ENCODE data around the gene GP1BB. TPM values are rescaled to one million over a fixed set of nuclear protein-coding genes. Genes with fewer than 3 reads are reported as not detected.
A peak's percentile ranks its signal among the peaks of the same experiment; 100 is the strongest.

The GP1BB gene
- total and polyA plus RNA-seq, 12 donors, result 5.3 to 56.1 (median 9.5) TPM; not detected in 6

GRCh38 chr22:19753996-19754700 is 30.8 kb downstream of the GP1BB start:
- H3K9me3 ChIP-seq, result no peaks in the 10 kb centered on the region
- ATAC-seq, result no peak
- no peaks in the 10 kb centered on the region for H3K36me3 ChIP-seq
- H3K27me3 ChIP-seq, result peaks cover 48 to 80% (median 67%) of the 10 kb centered on the region in 7 donors
- DNase-seq, result no peak
- no peak overlapping the region for H3K4me3 ChIP-seq
- 63 to 69% methylated on average over 14 of the region's 14 CpGs for WGBS, 2 donors
- H3K4me1 ChIP-seq, result peaks cover 5 to 32% (median 26%) of the 10 kb centered on the region in 9 donors
- TF ChIP-seq CTCF (IDR thresholded peaks at IDR 0.05), result no peak
- H3K27ac ChIP-seq, result no peak overlapping the region
- intact Hi-C loops (cut with DNase I), result loop anchor here in 2 of 10 donors (10.0 kb wide), 2 partner anchors 51 to 91 kb away; no protein-coding TSS in a partner anchor

GRCh38 chr22:19754701-19755144 is 31.4 kb downstream of the GP1BB start:
- WGBS, 2 donors, result 31 to 34% methylated on average over 14 of the region's 14 CpGs
- ATAC-seq, result no peak

GRCh38 chr22:19755145-19755710 is 31.9 kb downstream of the GP1BB start:
- Histone ChIP-seq H3K4me1 (peaks cover 14 to 43% (median 34%) of the 10 kb centered on the region in 9 donors), H3K27me3 (peaks cover 52 to 91% (median 78%) of the 10 kb centered on the region in 7 donors), H3K9me3 (no peaks in the 10 kb centered on the region), H3K36me3 (no peaks in the 10 kb centered on the region), H3K27ac (no peak overlapping the region), H3K4me3 (peak overlapping the region in 1 of 10 donors; percentile 5)
- no peak for TF ChIP-seq CTCF (IDR thresholded peaks at IDR 0.05)
- intact Hi-C loops (cut with DNase I), result loop anchor here in 2 of 10 donors (10.0 kb wide), 2 partner anchors 50 to 90 kb away; no protein-coding TSS in a partner anchor
- DNase-seq (no peak), ATAC-seq (no peak)
- 2 to 3% methylated on average over 59 of the region's 59 CpGs for WGBS, 2 donors

More at GRCh38 chr22:19754701-19755144, 31.4 kb downstream of the GP1BB start:
- intact Hi-C loops (cut with DNase I), result loop anchor here in 2 of 10 donors (10.0 kb wide), 2 partner anchors 50 to 90 kb away; no protein-coding TSS in a partner anchor
- H3K36me3 ChIP-seq, result no peaks in the 10 kb centered on the region
- DNase-seq, result no peak
- H3K4me1 ChIP-seq, result peaks cover 8 to 38% (median 29%) of the 10 kb centered on the region in 9 donors
- TF ChIP-seq CTCF (IDR thresholded peaks at IDR 0.05), result no peak
- peak overlapping the region in 1 of 10 donors; percentile 5 for H3K4me3 ChIP-seq
- H3K27me3 ChIP-seq, result peaks cover 54 to 86% (median 73%) of the 10 kb centered on the region in 7 donors
- H3K9me3 ChIP-seq, result no peaks in the 10 kb centered on the region
- H3K27ac ChIP-seq, result no peak overlapping the region

GRCh38 chr22:19755722-19756287 is 32.5 kb downstream of the GP1BB start:
- H3K4me3 ChIP-seq, result no peak overlapping the region
- intact Hi-C loops (cut with DNase I), result loop anchor here in 2 of 10 donors (10.0 kb wide), 2 partner anchors 49 to 89 kb away; no protein-coding TSS in a partner anchor

More at GRCh38 chr22:19755722-19756287, 32.5 kb downstream of the GP1BB start:
- no peaks in the 10 kb centered on the region for H3K9me3 ChIP-seq
- H3K4me1 ChIP-seq, result peaks cover 14 to 43% (median 35%) of the 10 kb centered on the region in 9 donors
- ATAC-seq (no peak), DNase-seq (no peak)
- TF ChIP-seq CTCF (IDR thresholded peaks at IDR 0.05), result no peak
- H3K36me3 ChIP-seq, result no peaks in the 10 kb centered on the region
- 3 to 4% methylated on average over 26 of the region's 26 CpGs for WGBS, 2 donors
- H3K27ac ChIP-seq, result no peak overlapping the region
- peaks cover 52 to 92% (median 79%) of the 10 kb centered on the region in 7 donors for H3K27me3 ChIP-seq
